Naive thymus-derived CD8-positive, alpha-beta T cell (primary cell): Measurements from ENCODE around the gene SLC2A10. TPM values are rescaled to one million over a fixed set of nuclear protein-coding genes. Genes with fewer than 3 reads are reported as not detected.

ENCODE experiments used
- ATAC-seq, 2 donors: fragments of 150-1000 bp; cut with Tn5 transposase in 1 of 2; sonication (Bioruptor Pico), chemical (Tn5 transposase) in 1 of 2; 1 replicate in 1 of 2; 2 replicates in 1 of 2; pipeline ENCODE4 v1.10.0; 2021; ENCODE audit warnings: mild to moderate bottlenecking in 2 of 2, moderate library complexity in 2 of 2
- POLR2A ChIA-PET: fragments of 350-600 bp; sonication (Branson Sonifier 250); formaldehyde crosslinking; loops from one replicate; lab custom pipeline; 2021; ENCODE audit warnings: antibody characterized with exemption; lab: Charles Lee
- DNase-seq, 10 donors: peaks; one replicate each; pipeline versions ENCODE4 v3.0.0 to v3.0.0-alpha.2; 2020 to 2022
- H3K27ac Mint-ChIP-seq, 10 donors: one replicate each; pipeline ENCODE4 v1.8.0; 2020 to 2022; ENCODE audit warnings: mild to moderate bottlenecking in 10 of 10, mixed read lengths in 10 of 10, moderate library complexity in 4 of 10, inconsistent platforms in 1 of 10
- H3K27me3 Mint-ChIP-seq, 5 donors: one replicate each; pipeline ENCODE4 v1.8.0; 2021 to 2022; ENCODE audit warnings: mixed read lengths in 5 of 5
- H3K36me3 Mint-ChIP-seq, 3 donors: one replicate each; pipeline ENCODE4 v1.8.0; 2020 to 2022; ENCODE audit warnings: mixed read lengths in 3 of 3, mild to moderate bottlenecking in 2 of 3, inconsistent platforms in 1 of 3
- H3K4me1 Mint-ChIP-seq, 4 donors: one replicate each; pipeline ENCODE4 v1.8.0; 2021 to 2022; ENCODE audit warnings: mixed read lengths in 4 of 4
- H3K4me3 Mint-ChIP-seq, 10 donors: one replicate each; pipeline ENCODE4 v1.8.0; 2020 to 2022; ENCODE audit warnings: mild to moderate bottlenecking in 10 of 10, mixed read lengths in 10 of 10, moderate library complexity in 6 of 10, inconsistent platforms in 1 of 10
- H3K9me3 Mint-ChIP-seq, 9 donors: one replicate each; pipeline ENCODE4 v1.8.0; 2020 to 2022; ENCODE audit warnings: mixed read lengths in 9 of 9, mild to moderate bottlenecking in 3 of 9, inconsistent platforms in 1 of 9, moderate library complexity in 1 of 9
- polyA plus RNA-seq, 3 donors: library from polyadenylated mRNA; unstranded; fragments of 300-500 nt; fragmentation: Illumina TruSeq; gene quantifications; one replicate each; pipeline ENCODE4 v1.2.3, GENCODE V29; 2021
- total RNA-seq, 8 experiments: library from RNA in 2 of 8; stranded (reverse) in 2 of 8; gene quantifications; one replicate each; pipeline ENCODE4 v1.2.3 and lab custom pipeline; 2021 to 2026

SLC2A10 gene
- total and polyA plus RNA-seq, 5 experiments from 2014 or later = 0.83 TPM; not detected in 4

DNA sequence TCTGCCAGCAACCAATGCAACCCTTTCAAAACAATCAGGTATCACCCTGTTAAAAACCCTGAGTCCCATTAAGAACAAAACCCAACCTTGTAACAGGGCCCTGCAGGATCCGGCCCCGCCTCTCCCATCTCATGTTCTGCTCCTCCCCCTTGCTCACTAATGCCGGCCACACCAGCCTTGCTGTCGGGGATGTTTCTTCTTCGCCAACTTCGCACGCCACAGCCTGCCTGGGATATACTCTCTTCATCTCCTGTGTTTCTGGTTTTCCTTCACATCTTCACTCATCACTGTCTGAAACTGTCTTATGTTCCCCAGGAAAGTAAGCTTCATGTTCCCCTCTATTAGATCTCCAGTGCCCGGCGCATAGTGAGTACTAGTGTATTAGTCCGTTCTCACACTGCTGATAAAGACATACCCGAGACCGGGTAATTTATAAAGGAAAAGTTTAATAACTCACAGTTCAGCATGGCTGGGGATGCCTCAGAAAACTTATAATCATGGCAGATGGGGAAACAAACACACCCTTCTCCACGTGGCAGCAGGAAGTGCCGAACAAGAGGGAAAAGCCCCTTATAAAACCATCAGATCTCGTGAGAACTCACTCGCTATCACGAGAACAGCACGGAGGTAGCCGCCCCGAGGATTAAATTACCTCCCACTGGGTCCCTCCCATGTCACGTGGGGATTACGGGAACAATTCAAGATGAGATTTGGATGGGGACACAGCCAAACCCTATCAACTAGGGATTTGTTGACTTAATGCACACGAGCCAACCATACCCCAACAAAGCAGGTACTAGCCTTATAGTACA is 25.3 kb upstream of the SLC2A10 start:
- POLR2A ChIA-PET = no interaction called here
- Mint-ChIP-seq H3K27me3 (no peaks in the 10 kb centered on the region), H3K4me1 (peaks cover 31 to 79% (median 74%) of the 10 kb centered on the region in 4 donors), H3K27ac (peak overlapping the region in 6 of 10 donors; percentile 3 to 67 (median 42)), H3K4me3 (no peak overlapping the region), H3K36me3 (peaks cover 0 to 36% (median 13%) of the 10 kb centered on the region in 3 donors), H3K9me3 (no peaks in the 10 kb centered on the region)
- DNase-seq (no peak), ATAC-seq (no peak)

DNA sequence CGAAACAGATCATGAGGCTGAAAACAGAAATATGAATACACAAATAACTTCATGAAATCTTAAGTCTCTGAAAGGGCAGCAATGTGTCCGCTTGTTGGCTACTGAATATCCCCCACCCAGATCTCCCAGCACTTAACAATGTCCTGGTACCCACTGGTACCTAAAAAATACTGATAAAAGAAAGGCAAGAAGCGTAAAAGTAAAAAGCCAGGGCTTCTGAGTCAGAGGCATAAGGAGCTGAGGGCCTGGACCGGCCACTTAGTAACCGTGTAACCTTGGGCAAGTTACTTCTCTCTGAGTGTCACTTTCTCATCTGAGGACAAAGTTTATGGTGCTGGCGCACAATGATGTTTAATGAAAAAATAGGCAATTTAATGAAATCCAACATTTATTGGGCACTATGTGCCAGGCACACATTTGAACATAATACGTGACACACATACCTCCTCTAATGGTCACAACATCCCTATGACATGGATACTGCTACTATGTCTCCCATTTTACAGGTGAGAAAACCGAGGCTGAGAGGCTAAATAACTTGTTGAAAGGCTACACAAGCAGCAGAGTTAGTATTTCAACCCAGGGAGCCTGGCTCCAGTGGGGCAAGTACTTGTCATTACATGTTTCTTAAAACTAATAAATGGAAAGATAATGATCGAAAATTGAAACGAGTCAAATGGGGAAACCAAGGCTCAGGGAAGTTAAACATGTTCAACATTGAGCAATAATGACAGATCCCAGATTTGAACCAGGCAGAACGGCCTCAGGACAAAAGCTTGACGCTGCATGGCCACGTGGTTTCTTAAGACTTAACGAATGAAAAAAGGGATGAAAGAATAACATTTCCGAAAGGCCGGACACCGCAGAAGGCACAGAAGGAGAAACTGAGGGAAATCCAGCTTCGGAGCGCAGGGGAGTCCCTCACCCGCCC is 21.0 kb upstream of the SLC2A10 start:
- H3K27ac Mint-ChIP-seq = peak overlapping the region; percentile 51 to 97 (median 92)
- ATAC-seq (no peak), DNase-seq (no peak)
- H3K9me3 Mint-ChIP-seq = no peaks in the 10 kb centered on the region
- peaks cover 0 to 32% (median 13%) of the 10 kb centered on the region in 3 donors for H3K36me3 Mint-ChIP-seq
- H3K4me1 Mint-ChIP-seq = peaks cover 28 to 63% (median 60%) of the 10 kb centered on the region in 4 donors
- H3K4me3 Mint-ChIP-seq = peak overlapping the region; percentile 90 to 99 (median 96)
- no peaks in the 10 kb centered on the region for H3K27me3 Mint-ChIP-seq
- POLR2A ChIA-PET = interaction anchor here (1.4 to 2.1 kb wide), 2 partner anchors 281 to 325 kb away, joined by 3 to 6 read pairs; no protein-coding TSS in a partner anchor

DNA sequence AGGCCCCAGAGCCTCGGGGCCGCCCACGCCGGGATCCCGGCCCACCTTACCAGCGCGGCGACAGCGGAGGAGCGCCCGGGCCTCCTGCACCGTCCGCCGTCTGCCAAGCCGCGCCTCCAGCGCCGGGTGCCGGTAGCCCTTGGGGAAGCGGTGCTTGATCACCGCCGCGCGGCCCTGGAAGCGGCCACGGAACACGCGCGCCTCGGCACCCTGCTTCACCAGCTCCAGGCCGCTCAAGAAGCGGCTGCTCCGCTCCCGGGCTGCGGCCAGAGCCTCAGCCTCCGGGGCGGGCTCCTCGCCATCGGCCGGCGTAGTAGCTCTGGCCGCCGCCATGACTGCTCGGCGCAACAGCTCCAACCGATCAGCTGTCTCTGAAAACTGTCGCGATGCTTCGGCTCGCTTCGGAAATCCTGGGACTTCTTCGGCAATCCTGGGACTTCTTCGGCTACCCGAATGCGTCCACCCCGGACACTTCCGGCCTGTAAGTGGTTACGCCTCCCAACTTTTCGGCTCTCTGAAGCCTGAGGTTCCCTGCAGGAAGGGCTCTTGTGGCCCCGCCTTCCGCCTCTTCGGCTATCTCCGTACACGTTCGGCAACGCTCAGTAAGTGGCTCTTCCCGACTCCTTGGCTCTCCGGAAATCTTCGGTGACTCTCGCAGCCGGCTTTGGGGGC is 20.2 kb upstream of the SLC2A10 start, which contains the start of gene TP53RK:
Gene TP53RK (minus strand): TSS at position 363 of the 672 bp plus-strand sequence. CDS start 30 bp downstream, at position 333.
- peaks cover 20 to 55% (median 52%) of the 10 kb centered on the region in 4 donors for H3K4me1 Mint-ChIP-seq
- H3K27me3 Mint-ChIP-seq = no peaks in the 10 kb centered on the region
- DNase-seq = peak; percentile 87 to 99 (median 96)
- peak within 1 kb of the TSS; percentile 90 to 99 (median 97) for H3K4me3 Mint-ChIP-seq
- no peaks in the 10 kb centered on the region for H3K9me3 Mint-ChIP-seq
- H3K36me3 Mint-ChIP-seq = peaks cover 0 to 27% (median 12%) of the 10 kb centered on the region in 3 donors
- POLR2A ChIA-PET = interaction anchor here (1.4 to 2.1 kb wide), 2 partner anchors 282 to 325 kb away, joined by 3 to 6 read pairs; no protein-coding TSS in a partner anchor
- peak within 1 kb of the TSS; percentile 96 to 99 (median 97) for H3K27ac Mint-ChIP-seq
- ATAC-seq = peak; percentile 94 to 95

DNA sequence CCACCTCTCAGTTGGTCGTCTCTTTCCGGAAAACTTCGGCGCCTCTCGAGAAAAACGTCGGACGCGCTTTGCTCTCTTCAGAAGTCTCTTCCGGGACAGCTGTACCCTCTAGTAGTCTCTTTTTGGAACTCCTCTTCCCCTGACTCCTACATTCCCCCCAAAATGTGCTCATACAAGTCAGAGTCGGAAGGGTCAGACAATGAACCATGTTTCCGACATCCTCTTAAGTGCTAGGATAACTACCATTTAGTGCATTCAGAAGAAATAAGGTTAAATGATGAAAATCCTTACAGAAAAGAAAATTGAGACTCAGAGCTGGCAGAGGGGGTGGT is 19.7 kb upstream of the SLC2A10 start:
- Mint-ChIP-seq H3K4me1 (peaks cover 23 to 55% (median 54%) of the 10 kb centered on the region in 4 donors), H3K4me3 (peak overlapping the region; percentile 90 to 99 (median 97)), H3K9me3 (no peaks in the 10 kb centered on the region), H3K27ac (peak overlapping the region; percentile 96 to 99 (median 97)), H3K27me3 (peaks cover 0 to 2% (median 0%) of the 10 kb centered on the region in 5 donors), H3K36me3 (peaks cover 0 to 22% (median 12%) of the 10 kb centered on the region in 3 donors)
- POLR2A ChIA-PET = interaction anchor here (0.6 to 2.1 kb wide), 3 partner anchors 10 to 326 kb away, joined by 3 to 6 read pairs (median 3); no protein-coding TSS in a partner anchor
- ATAC-seq (no peak), DNase-seq (no peak)

DNA sequence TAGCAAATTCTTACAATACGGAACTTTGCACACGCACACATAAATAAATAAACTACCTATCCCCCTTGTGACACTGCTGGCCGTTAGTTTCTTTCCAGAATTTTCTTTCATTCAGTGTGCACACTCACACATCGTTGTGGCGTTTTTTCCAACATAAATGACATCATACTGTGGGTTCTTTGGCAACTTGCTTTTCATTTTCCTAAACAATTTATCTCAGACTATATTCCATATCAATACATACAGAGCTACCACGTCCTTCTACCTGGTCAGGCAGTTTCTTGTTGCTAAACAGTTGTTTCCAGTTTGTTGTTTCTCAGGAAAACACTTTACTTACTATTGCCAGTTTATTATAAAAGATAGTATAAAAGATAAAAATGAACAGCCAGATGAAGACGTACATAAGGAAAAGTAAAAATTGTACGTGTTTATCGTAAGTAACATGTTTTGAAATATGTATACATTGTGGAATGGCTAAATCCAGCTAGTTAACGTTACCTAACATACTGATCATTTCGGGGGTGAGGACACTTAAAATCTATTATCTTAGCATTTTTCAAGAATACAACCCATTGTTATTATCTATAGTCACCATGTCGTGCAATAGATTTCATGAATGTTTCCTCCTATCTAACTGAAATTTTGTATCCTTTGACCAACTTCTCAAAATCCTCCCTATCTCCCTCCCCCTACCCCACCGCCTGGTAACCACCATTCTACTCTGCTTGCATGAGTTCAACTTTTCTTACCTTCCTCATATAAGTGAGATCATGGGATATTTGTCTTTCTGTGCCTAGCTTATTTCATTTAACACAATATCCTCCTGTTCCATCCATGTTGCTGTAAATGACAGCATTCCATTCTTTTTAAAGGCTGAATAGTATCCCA is 19.0 kb upstream of the SLC2A10 start:
- Mint-ChIP-seq H3K27ac (peak overlapping the region in 9 of 10 donors; percentile 28 to 99 (median 96)), H3K4me3 (peak overlapping the region in 9 of 10 donors; percentile 50 to 98 (median 95)), H3K9me3 (no peaks in the 10 kb centered on the region), H3K27me3 (peaks cover 0 to 2% (median 0%) of the 10 kb centered on the region in 5 donors), H3K4me1 (peaks cover 20 to 49% (median 48%) of the 10 kb centered on the region in 4 donors), H3K36me3 (peaks cover 0 to 15% (median 8%) of the 10 kb centered on the region in 3 donors)
- DNase-seq (no peak), ATAC-seq (no peak)
- POLR2A ChIA-PET = interaction anchor here (0.6 to 1.4 kb wide), 2 partner anchors 11 to 283 kb away, joined by 3 read pairs; no protein-coding TSS in a partner anchor

DNA sequence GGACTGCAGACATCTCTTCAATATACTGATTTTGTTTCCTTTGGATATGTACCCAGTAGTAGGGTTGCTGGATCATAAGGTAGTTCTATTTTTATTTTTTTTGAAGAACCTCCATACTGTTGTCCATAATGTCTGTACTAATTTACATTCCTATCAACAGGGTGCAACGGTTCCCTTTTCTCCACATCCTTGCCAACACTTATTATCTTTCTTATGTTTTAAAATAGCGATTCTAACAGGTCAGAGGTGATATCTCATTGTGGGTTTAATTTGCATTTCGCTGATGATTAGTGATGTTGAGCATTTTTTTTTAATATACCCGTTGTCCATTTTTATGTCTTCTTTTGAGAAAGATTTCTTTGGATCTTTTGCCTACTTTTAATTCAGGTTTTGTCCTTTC is 18.3 kb upstream of the SLC2A10 start:
- Mint-ChIP-seq H3K36me3 (peaks cover 0 to 10% (median 4%) of the 10 kb centered on the region in 3 donors), H3K4me3 (peak overlapping the region in 3 of 10 donors; percentile 22 to 53 (median 40)), H3K4me1 (peaks cover 17 to 42% (median 41%) of the 10 kb centered on the region in 4 donors), H3K27ac (peak overlapping the region in 3 of 10 donors; percentile 44 to 96 (median 55)), H3K9me3 (no peaks in the 10 kb centered on the region), H3K27me3 (peaks cover 0 to 2% (median 0%) of the 10 kb centered on the region in 5 donors)
- DNase-seq (no peak), ATAC-seq (no peak)
- POLR2A ChIA-PET = no interaction called here

DNA sequence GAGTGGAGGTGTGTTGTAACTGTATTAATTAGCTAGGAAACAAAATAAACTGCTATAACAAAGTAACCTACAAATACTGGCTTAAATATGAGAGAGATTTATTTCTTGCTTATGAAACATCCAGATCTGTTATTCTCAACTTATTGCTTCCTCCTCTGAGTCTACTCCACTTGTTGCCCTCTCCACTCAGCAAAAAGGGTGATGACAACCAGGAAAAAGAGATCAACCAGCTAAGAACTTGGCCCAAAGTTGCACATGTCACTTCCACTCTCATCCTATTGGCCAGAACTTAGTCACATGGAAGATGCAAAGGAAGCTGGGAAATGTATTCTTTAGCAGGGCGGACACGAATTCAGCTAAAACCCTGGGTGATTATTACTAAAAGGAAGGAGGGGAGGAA is 15.0 kb upstream of the SLC2A10 start:
- Mint-ChIP-seq H3K27ac (peak overlapping the region in 1 of 10 donors; percentile 3), H3K36me3 (peaks cover 0 to 4% (median 0%) of the 10 kb centered on the region in 3 donors), H3K9me3 (no peaks in the 10 kb centered on the region), H3K27me3 (peaks cover 5 to 22% (median 8%) of the 10 kb centered on the region in 5 donors), H3K4me1 (peaks cover 8 to 16% (median 14%) of the 10 kb centered on the region in 4 donors), H3K4me3 (no peak overlapping the region)
- peak in 2 of 10 donors; percentile 17 to 19 for DNase-seq
- peak in 1 of 2 donors; percentile 17 for ATAC-seq
- POLR2A ChIA-PET = no interaction called here

DNA sequence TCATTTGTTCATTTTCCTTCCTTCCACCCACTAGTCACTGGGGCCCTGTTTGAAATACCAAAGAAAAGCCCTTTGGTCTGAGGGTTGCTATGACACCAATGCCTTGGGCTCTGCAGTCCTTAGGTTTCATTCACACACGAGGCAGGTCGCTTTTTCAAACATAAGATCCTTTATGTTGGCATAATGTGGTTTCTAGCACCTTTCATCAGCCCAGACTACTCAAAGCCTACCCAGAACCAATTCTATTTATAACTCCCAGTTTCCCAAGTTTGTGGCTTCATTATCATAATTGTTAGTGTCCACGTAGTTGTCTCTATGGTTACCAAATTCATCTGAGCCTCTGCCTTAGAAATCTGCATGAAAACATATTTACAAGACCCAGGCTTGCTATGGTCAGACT is 13.6 kb upstream of the SLC2A10 start:
- Mint-ChIP-seq H3K4me3 (no peak overlapping the region), H3K36me3 (peaks cover 0 to 8% (median 0%) of the 10 kb centered on the region in 3 donors), H3K4me1 (peaks cover 3 to 7% (median 6%) of the 10 kb centered on the region in 4 donors), H3K9me3 (no peaks in the 10 kb centered on the region), H3K27ac (no peak overlapping the region), H3K27me3 (peaks cover 11 to 36% (median 19%) of the 10 kb centered on the region in 5 donors)
- POLR2A ChIA-PET = no interaction called here
- ATAC-seq = no peak
- no peak for DNase-seq

DNA sequence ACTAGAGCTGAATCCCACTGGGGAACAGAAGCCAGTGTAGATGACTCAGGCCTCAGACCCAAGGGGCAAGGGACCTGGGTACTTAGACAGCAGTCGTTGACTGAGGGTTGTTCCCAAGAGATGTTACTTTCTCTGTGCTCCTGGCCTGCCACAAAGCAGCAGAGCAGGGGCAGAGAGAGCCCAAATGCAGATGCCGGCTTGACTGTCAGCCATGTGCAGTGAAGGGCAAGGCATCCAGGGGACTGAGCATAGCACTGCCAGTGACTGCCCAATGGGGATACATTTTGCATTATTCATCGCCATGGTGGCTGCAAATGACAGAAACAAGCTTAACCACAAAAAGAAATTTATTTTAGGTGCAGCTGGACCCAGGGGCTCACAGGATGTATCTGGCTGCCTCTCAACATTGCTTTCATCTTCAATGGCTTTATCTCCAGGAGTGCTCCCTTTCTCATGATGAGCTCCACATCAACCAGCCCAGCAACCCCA is 12.6 kb upstream of the SLC2A10 start:
- POLR2A ChIA-PET = no interaction called here
- ATAC-seq = no peak

DNA sequence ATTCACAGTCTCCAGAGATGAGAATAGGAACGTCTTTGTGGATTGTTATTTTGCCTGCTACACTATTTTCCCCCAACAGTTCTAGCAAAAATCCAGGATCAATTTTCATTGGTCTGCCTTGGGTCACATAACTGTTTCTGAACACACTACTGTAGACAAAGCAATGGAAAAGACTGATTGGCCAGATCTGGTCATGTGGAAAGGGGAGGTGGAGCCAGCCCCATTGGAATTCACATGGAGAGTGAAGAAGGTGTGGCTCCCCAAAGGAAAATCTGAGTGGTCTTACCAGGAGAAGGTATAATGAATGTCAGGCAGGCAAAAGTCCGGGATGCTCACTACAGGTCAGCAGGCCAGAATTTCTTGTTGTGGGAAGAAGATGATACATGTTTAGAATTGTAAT is 10.7 kb upstream of the SLC2A10 start:
- Mint-ChIP-seq H3K4me3 (no peak overlapping the region), H3K9me3 (no peaks in the 10 kb centered on the region), H3K27me3 (peaks cover 15 to 55% (median 28%) of the 10 kb centered on the region in 5 donors), H3K4me1 (peaks cover 3 to 7% (median 5%) of the 10 kb centered on the region in 4 donors), H3K27ac (no peak overlapping the region), H3K36me3 (peaks cover 0 to 8% (median 0%) of the 10 kb centered on the region in 3 donors)
- POLR2A ChIA-PET = no interaction called here
- ATAC-seq = no peak
- no peak for DNase-seq

More for the DNA sequence above, 12.6 kb upstream of the SLC2A10 start:
- H3K9me3 Mint-ChIP-seq = no peaks in the 10 kb centered on the region
- no peak overlapping the region for H3K27ac Mint-ChIP-seq
- DNase-seq = no peak
- H3K27me3 Mint-ChIP-seq = peaks cover 14 to 43% (median 21%) of the 10 kb centered on the region in 5 donors
- H3K4me3 Mint-ChIP-seq = no peak overlapping the region
- H3K36me3 Mint-ChIP-seq = peaks cover 0 to 8% (median 0%) of the 10 kb centered on the region in 3 donors
- H3K4me1 Mint-ChIP-seq = peaks cover 3 to 7% (median 5%) of the 10 kb centered on the region in 4 donors
